CD4-positive, alpha-beta T cell treated with Interleukin-12 subunit alpha and Interleukin-12 subunit beta, for 1 hour (primary cell): ENCODE measurements around the gene SMIM22.
A peak's percentile ranks its signal among the peaks of the same experiment; 100 is the strongest.

Experiments used
- DNase-seq: peaks from one replicate; pipeline ENCODE4 v3.0.0-alpha.2; 2020

Gene SMIM22

GRCh38 chr16:4797805-4798252 is 2.7 kb downstream of the SMIM22 start:
- DNase-seq, result no peak

GRCh38 chr16:4798456-4798855 is 3.3 kb downstream of the SMIM22 start:
- DNase-seq, result no peak

GRCh38 chr16:4799171-4799855 is 4.1 kb downstream of the SMIM22 start:
- DNase-seq, result no peak

GRCh38 chr16:4800290-4801041 is 5.3 kb downstream of the SMIM22 start:
- no peak for DNase-seq

- DNase-seq, result no peak
These were observed 6.1 kb downstream of the SMIM22 start for GRCh38 chr16:4801051-4801961.

- peak; percentile 90 for DNase-seq
These were observed 6.9 kb downstream of the SMIM22 start, which contains the start of gene ROGDI for GRCh38 chr16:4801962-4802658. TSS of gene ROGDI (minus strand) at chr16:4802633. CDS start at chr16:4802571, 62 bp downstream.

GRCh38 chr16:4802659-4803287 is 7.6 kb downstream of the SMIM22 start:
- peak; percentile 88 for DNase-seq

GRCh38 chr16:4803401-4803844 is 8.3 kb downstream of the SMIM22 start:
- no peak for DNase-seq

GRCh38 chr16:4803898-4804762 is 9.0 kb downstream of the SMIM22 start:
- DNase-seq, result no peak

- no peak for DNase-seq
These were observed 10.1 kb downstream of the SMIM22 start for GRCh38 chr16:4805231-4805630.

- no peak for DNase-seq
These were observed 11.1 kb downstream of the SMIM22 start for GRCh38 chr16:4806280-4806679.

GRCh38 chr16:4811242-4811641 is 16.1 kb downstream of the SMIM22 start:
- no peak for DNase-seq

GRCh38 chr16:4811773-4812172 is 16.6 kb downstream of the SMIM22 start:
- DNase-seq, result no peak

GRCh38 chr16:4813251-4814003 is 18.3 kb downstream of the SMIM22 start:
- DNase-seq, result no peak

- DNase-seq, result no peak
These were observed 18.9 kb downstream of the SMIM22 start for GRCh38 chr16:4814046-4814445.

- DNase-seq, result no peak
These were observed 19.5 kb downstream of the SMIM22 start for GRCh38 chr16:4814542-4815173.

- no peak for DNase-seq
These were observed 25.5 kb downstream of the SMIM22 start for GRCh38 chr16:4820652-4821051.

GRCh38 chr16:4825196-4825595 is 30.0 kb downstream of the SMIM22 start:
- DNase-seq, result no peak

- DNase-seq, result no peak
These were observed 31.4 kb downstream of the SMIM22 start for GRCh38 chr16:4826526-4826925.

GRCh38 chr16:4826980-4827379 is 31.8 kb downstream of the SMIM22 start:
- DNase-seq, result no peak
